H1 (cell line): ENCODE data around the gene LDHB. TPM values are rescaled to one million over a fixed set of nuclear protein-coding genes. Genes with fewer than 3 reads are reported as not detected.

Experiments
- ATF3 ChIP-seq: IDR thresholded peaks from 2 replicates; pipeline ENCODE4 v1.6.1; 2011; ENCODE audit warnings: low read depth, mild to moderate bottlenecking, low read length; ENCODE audit not compliant: insufficient read depth
- CREB1 ChIP-seq: IDR thresholded peaks from 2 replicates; pipeline ENCODE4 v1.6.1; 2012; ENCODE audit warnings: inconsistent platforms
- EZH2 ChIP-seq: fragments of 200-600 bp; sonication (generic); IDR thresholded peaks from 2 replicates; pipeline ENCODE4 v1.7.1; 2012; ENCODE audit warnings: low read depth, mild to moderate bottlenecking, moderate library complexity, low read length, inconsistent platforms; ENCODE audit not compliant: severe bottlenecking
- GTF2F1 ChIP-seq: IDR thresholded peaks from 2 replicates; pipeline ENCODE4 v1.6.1; 2012; ENCODE audit warnings: low read depth, low read length, improper control_type of control experiment, borderline replicate concordance
- HDAC6 ChIP-seq: IDR thresholded peaks from one replicate; pipeline ENCODE4 v1.7.1; 2012; ENCODE audit warnings: low read depth, mild to moderate bottlenecking, inconsistent platforms, low read length, moderate library complexity
- POLR2A ChIP-seq, 2 experiments: IDR thresholded peaks; 1 replicate in 1 of 2; 2 replicates in 1 of 2; pipeline ENCODE4 v1.6.1; 2011; ENCODE audit warnings: low read depth in 2 of 2, low read length in 2 of 2, mild to moderate bottlenecking in 2 of 2; ENCODE audit errors: control extremely low read depth in 1 of 2
- SUZ12 ChIP-seq: fragments of 200-600 bp; sonication (generic); IDR thresholded peaks from 2 replicates; pipeline ENCODE4 v1.6.1; 2012; ENCODE audit warnings: mild to moderate bottlenecking, inconsistent platforms, low read length, moderate library complexity, mixed read lengths
- polyA plus RNA-seq, 7 experiments: library from polyadenylated mRNA; depleted of rRNA in 3 of 7; stranded (reverse) in 5 of 7; unstranded in 2 of 7; fragments of >200 nt in 5 of 7; fragments of 200-250 nt in 2 of 7; gene quantifications; 1 replicate in 5 of 7; 2 replicates in 1 of 7; 4 replicates in 1 of 7; pipeline versions ENCODE4 v1.2.1 to v1.2.3, GENCODE V29; 2011 to 2013; ENCODE audit warnings: missing spikeins in 2 of 7, mixed read lengths in 2 of 7
- total RNA-seq: library from RNA; stranded (reverse); fragmentation: NEBNext Ultra II Directional; extraction: Animal tissue kit (Norgen Biotek cat#: 25700); gene quantifications from 2 replicates; pipeline ENCODE4 v1.2.1, GENCODE V29; 2021

The LDHB gene
- total and polyA plus RNA-seq, 2 of the 8 experiments (the other 6 are each of a cell fraction or from before 2014, with no cell fraction given): 1,177 to 1,781 TPM

- 0 out of 2 replicates have a peak, but pooled peaks have one; percentile 13 for TF ChIP-seq ATF3
- peak; percentile 32; the same call in 1 of the 2 replicates for TF ChIP-seq CREB1
- TF ChIP-seq GTF2F1: no peak; the same call in 1 of the 2 replicates
- TF ChIP-seq SUZ12: no peak
- TF ChIP-seq POLR2A (IDR thresholded peaks at IDR 0.05; ENCODE audit: control extremely low read depth in 1 of 2, low read depth in 2 of 2, low read length in 2 of 2): peak; percentile 85 to 99
- no peak for TF ChIP-seq EZH2
- no peak for TF ChIP-seq HDAC6
Observed at GRCh38 chr12:21657326-21658077, at the start of gene LDHB (continued).
